ENCODE data around the gene ARFIP2.

DNA sequence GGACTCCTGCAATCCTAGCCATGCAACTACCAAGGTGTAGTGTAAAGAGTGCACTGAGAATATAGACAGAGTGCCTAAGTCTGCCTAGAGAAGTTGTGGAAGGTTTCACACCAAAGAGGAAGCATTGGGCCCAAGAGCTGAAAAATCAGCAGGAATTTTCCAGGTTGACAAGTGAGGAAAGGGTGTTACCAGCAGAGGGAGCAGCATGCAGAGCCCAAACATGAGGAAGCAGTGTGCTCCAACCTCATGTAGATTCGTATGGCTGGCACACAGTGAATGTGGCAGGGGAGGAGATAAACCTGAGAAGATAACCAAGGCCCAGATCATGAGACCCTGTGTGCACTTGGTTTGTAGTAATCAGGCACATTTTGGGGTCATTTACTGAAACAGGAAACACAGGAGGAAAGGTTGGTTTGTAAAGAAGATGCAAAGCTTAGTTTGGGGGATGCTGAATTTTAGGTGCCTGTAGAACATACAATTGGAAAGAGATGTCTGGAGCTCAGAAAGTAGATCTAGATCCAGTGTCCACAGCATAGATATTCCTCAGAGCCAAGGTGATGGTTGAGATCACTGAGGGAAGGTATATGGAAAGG, 42.1 kb downstream of the ARFIP2 start:
- no peak for TF ChIP-seq EZH2 (IDR thresholded peaks at IDR 0.05; ENCODE audit: borderline replicate concordance, low read depth, low read length, severe bottlenecking)
- TF ChIP-seq CTCF (IDR thresholded peaks at IDR 0.05; ENCODE audit: extremely low read depth in 1 of 2, insufficient read depth in 1 of 2, low read depth in 1 of 2, low read length in 2 of 2) = peak; percentile 71 to 81
- no peak for TF ChIP-seq POLR2AphosphoS5 (IDR thresholded peaks at IDR 0.05; ENCODE audit: insufficient read depth, low read depth, low read length)
- no peak for TF ChIP-seq POLR2A (IDR thresholded peaks at IDR 0.05; ENCODE audit: low read depth, low read length)
- TF ChIP-seq MAX (IDR thresholded peaks at IDR 0.05; ENCODE audit: insufficient read depth, insufficient read length) = no peak
- no peak for TF ChIP-seq MYC (IDR thresholded peaks at IDR 0.05; ENCODE audit: low read depth, low read length)
- no peak for TF ChIP-seq FOS (IDR thresholded peaks at IDR 0.05; ENCODE audit: borderline replicate concordance, insufficient read depth, low read length)
- no peak for TF ChIP-seq JUN (IDR thresholded peaks at IDR 0.05; ENCODE audit: borderline replicate concordance, insufficient read depth, insufficient read length, low read depth)
- no peak for TF ChIP-seq GATA2 (IDR thresholded peaks at IDR 0.05; ENCODE audit: insufficient read depth, insufficient read length, low read depth, low read length)
